ENCODE measurements around the gene NUDT15.

Gene NUDT15

DNA sequence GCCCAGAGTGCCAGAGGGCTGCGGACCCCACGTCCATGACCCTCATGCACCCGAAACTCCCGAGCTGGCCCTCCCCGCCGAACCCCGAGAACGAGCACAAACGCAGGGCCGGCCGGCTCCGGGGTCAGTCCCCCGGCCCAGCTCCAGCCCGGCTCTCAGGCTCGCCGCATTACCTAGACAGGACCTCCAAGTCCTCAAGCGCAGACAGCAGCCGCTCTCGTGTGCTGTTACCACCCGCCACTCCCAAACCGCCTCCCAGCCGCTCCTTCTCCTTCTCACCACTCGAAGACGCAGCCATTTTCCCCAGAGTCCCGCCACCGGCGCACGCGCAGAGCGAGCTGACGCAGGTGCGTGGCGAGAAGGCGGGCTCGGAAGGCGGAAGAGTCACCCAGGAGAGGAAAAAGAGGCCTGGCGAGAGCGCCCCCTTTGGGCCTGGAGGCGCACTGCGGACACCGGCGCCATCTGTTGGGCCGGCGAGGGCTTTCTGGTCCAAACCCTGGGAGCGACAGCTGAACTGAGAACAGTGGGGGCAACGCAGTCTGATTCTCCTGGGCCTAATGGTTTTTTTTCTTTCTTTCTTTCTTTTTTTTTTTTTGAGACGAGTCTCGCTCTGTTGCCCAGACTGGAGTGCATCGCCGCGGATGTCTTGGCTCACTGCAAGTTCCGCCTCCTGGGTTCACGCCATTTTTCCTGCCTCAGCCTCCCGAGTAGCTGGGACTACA lies 57.4 kb downstream of the NUDT15 start, which contains the start of gene MED4:
MED4 (minus strand) TSS at position 324 of the 722 bp plus-strand sequence; CDS start at position 298, 26 bp downstream.
- Mint-ChIP-seq H3K9me3 (peaks cover 5% of the 10 kb centered on the region), H3K4me3 (peak within 1 kb of the TSS; percentile 95), H3K27ac (peak within 1 kb of the TSS; percentile 95), H3K4me1 (ENCODE audit: low read depth) (peaks cover 22% of the 10 kb centered on the region), H3K27me3 (ENCODE audit: low read depth) (peaks cover 9% of the 10 kb centered on the region), H3K36me3 (ENCODE audit: low read depth) (peaks cover 10% of the 10 kb centered on the region)
- DNase-seq (ENCODE audit: low spot score), result peak; percentile 97

DNA sequence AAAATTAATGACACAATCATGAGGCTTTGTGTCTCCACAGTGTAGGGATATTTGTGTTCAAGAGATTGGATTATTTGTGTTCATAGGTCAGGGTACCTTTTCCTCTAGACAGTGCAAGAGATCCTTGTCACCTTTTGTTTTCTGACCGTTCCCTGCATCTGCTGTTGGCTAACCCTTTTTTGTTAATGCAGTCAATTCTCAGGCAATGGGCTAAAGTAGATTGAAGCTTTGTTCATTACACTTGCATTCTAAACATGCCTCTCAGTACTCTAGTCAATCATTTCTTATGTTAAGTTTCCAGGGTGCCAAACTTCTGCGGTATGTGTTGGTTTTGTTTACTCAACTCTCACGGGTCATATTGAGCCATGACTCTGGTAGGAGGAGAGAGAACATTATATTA lies 59.1 kb downstream of the NUDT15 start:
- Mint-ChIP-seq H3K27me3 (ENCODE audit: low read depth) (peaks cover 13% of the 10 kb centered on the region), H3K4me1 (ENCODE audit: low read depth) (peaks cover 16% of the 10 kb centered on the region), H3K9me3 (peaks cover 5% of the 10 kb centered on the region), H3K4me3 (no peak overlapping the region), H3K27ac (no peak overlapping the region), H3K36me3 (ENCODE audit: low read depth) (peaks cover 8% of the 10 kb centered on the region)
- no peak for DNase-seq (ENCODE audit: low spot score)

Measured in T-helper 2 cell treated with Interferon-gamma antibody and Interleukin-4, amounts not matched to agents 5 μg/mL and 100 μg/mL, for 36 hours (primary cell).